Measurements from ENCODE around the gene HOXC6. TPM values are rescaled to one million over a fixed set of nuclear protein-coding genes. Genes with fewer than 3 reads are reported as not detected.
A peak's percentile ranks its signal among the peaks of the same experiment; 100 is the strongest.

The HOXC6 gene
- total RNA-seq, 1 donor = not detected

DNA sequence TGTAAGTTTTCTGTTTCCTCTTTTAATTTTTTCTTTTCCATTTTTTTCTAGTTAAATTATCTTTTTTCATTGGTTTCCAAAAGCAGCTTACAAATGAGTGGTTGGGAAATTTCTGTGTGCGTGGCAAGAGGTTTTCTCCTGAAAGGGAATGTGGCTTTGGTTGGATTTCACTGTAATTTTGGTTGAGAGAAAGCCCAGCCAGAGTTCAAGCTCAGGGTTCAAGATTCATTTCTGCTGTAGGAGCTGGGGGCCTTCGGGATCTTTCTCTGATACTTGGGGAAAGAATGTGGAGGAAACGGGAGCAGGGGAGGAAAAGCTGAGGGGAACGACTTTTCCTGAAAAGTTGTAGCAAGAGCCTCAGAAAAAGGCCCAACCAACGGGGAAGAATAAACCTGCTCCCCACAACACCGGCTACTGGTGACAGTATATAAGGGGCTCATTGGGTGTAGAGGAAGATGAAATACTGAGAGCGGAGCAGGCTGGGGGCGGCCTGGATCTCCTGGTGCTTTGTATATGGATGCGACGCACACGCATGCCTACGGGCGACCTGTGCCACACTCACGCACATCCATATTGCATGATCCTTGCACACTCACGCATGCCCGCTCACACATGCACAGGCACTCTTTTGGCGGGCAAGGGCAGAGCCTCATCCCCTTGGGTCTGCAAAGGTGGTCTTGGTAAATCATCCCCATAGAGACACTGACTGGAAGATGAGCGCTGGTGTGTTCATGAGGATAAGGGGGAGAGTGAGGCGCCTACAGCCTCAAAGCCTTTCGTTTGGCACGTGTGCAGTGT is 41.4 kb upstream of the HOXC6 start:
- Histone ChIP-seq H3K27me3 (ENCODE audit: insufficient read depth, low read length) (peaks cover 96% of the 10 kb centered on the region), H3K9me3 (ENCODE audit: low read depth, low read length) (no peaks in the 10 kb centered on the region), H3K4me1 (ENCODE audit: insufficient read depth, low read length) (peaks cover 34% of the 10 kb centered on the region), H3K4me3 (ENCODE audit: low read length) (no peak overlapping the region)

DNA sequence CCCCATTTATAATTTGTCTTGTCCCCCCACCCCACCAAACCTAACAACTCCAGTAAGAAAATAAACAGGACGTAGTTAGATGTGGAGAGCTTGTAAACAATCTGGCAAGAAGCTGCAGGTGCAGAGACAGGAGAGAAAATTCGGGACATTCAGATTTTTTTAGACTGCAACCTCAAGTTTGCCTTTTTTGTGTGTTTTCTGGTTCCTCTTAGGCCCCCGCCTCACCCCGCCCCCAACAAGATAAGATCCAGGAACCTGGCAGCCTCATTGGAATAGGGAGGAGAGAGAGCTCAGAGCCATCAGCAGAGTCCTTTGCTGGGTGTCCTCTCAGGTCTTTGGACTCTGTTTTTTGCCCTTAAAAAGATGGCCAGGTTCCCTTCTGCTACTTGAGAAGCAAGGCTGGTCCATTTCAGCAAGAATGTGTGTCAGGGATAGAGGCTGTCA is 40.4 kb upstream of the HOXC6 start:
- H3K4me1 ChIP-seq (ENCODE audit: insufficient read depth, low read length) = peaks cover 34% of the 10 kb centered on the region
- H3K27me3 ChIP-seq (ENCODE audit: insufficient read depth, low read length) = peaks cover 96% of the 10 kb centered on the region
- no peaks in the 10 kb centered on the region for H3K9me3 ChIP-seq (ENCODE audit: low read depth, low read length)
- H3K4me3 ChIP-seq (ENCODE audit: low read length) = no peak overlapping the region

DNA sequence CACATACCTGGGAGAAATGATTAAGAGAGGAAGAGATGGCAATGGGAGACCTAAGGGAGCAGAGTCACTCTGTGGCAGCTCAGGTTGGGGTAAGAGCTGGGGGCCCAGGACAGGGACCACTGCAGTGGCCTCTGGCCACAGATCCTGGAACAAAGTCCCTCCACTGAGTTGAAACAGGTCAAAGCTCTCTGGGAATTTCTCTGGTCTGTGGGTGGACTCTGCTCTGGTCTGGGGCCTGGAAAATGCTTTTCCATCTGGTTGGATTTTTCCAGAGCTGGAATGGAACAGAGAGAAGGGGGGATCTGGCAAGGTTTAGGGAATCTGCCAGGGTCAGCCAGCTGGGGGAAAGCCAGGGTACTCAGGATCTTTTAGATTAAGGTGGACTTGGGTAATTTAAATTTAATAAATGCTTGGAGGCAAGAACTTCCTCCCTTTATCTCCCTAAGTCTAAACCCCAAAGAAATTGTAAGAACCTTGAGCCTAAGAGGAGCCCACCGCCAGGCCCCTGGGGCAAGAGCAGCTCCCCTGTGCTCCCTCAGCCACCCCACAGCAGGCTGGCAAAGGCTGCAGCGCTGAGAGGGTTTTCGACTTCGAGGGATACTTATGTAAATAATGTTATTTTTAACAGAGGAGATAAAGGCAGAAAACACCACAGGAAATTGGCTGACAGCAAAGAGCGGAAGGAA is 39.6 kb upstream of the HOXC6 start:
- no peak overlapping the region for H3K4me3 ChIP-seq (ENCODE audit: low read length)
- H3K27me3 ChIP-seq (ENCODE audit: insufficient read depth, low read length) = peaks cover 96% of the 10 kb centered on the region
- peaks cover 33% of the 10 kb centered on the region for H3K4me1 ChIP-seq (ENCODE audit: insufficient read depth, low read length)
- H3K9me3 ChIP-seq (ENCODE audit: low read depth, low read length) = no peaks in the 10 kb centered on the region

DNA sequence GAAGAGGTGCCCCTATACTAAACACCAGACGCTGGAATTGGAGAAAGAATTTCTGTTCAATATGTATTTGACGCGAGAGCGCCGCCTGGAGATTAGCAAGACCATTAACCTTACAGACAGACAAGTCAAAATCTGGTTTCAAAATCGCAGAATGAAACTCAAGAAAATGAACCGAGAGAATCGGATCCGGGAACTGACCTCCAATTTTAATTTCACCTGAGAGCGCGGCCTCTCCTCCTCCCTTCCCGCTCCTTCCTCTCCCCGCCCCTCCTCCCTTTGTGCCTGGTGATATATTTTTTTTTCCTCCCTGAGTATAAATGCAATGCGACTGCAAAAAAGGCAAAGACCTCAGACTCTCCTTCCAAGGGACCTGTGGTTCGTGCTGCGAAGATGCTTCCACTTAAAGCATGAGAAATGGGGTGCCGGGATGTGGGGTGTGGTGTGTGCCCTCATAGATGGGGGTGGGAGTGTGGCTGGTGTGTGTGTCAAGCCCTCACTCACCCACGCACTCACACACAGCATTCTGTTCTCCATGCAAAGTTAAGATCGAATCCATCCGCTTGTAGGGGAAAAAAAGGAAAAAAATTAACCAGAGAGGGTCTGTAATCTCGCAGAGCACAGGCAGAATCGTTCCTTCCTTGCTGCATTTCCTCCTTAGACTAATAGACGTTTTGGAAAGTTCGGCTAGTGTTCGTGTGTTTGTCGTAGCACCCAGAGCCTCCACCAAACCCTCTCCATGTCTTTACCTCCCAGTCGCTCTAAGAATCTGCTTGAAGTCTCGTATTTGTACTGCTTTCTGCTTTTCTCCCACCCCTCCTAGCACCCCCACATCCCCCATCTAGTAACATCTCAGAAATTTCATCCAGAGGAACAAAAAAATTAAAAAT is 38.8 kb upstream of the HOXC6 start:
- Histone ChIP-seq H3K4me3 (ENCODE audit: low read length) (no peak overlapping the region), H3K9me3 (ENCODE audit: low read depth, low read length) (no peaks in the 10 kb centered on the region), H3K4me1 (ENCODE audit: insufficient read depth, low read length) (peaks cover 30% of the 10 kb centered on the region)

DNA sequence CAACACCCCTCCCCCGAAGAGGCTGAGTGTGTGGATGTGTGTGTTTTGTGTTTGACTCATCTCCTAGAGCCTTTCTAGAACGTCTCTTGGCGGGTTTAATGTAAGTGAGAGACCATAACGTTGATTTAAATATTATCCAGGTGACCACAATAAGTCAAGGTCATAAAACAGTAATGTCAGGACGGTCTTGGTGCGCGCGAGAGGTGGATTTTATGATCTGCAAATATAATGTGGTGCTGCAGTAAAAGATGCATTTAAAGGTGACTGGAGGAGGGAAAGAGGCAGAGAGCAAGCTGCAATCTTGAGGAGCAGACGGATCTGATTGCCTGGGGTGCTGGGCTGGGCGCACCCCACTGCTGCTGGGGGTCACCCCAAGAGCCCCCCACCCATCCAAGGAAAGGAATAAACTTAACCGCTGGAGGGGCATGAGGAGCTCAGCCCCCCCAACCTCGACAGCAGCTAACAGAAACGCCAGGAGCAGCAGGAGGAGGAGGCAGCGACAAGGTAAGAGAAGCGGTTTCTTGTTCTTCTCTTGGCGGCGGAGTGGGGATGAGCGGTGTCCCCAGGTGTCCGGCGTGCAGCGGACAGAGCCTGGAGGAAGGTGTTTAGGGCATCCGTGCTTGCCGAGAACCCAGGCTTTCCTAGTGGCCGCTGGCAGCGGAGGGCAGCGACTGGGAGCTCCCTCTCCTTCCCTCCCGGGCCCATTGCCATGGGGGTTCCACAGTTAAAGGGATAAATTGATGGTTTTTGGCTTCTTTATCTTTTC is 37.7 kb upstream of the HOXC6 start:
- H3K4me3 ChIP-seq (ENCODE audit: low read length) = no peak overlapping the region
- H3K27me3 ChIP-seq (ENCODE audit: insufficient read depth, low read length) = peaks cover 100% of the 10 kb centered on the region
- peaks cover 35% of the 10 kb centered on the region for H3K4me1 ChIP-seq (ENCODE audit: insufficient read depth, low read length)
- H3K9me3 ChIP-seq (ENCODE audit: low read depth, low read length) = no peaks in the 10 kb centered on the region

More for the DNA sequence above, 38.8 kb upstream of the HOXC6 start:
- H3K27me3 ChIP-seq (ENCODE audit: insufficient read depth, low read length) = peaks cover 97% of the 10 kb centered on the region

DNA sequence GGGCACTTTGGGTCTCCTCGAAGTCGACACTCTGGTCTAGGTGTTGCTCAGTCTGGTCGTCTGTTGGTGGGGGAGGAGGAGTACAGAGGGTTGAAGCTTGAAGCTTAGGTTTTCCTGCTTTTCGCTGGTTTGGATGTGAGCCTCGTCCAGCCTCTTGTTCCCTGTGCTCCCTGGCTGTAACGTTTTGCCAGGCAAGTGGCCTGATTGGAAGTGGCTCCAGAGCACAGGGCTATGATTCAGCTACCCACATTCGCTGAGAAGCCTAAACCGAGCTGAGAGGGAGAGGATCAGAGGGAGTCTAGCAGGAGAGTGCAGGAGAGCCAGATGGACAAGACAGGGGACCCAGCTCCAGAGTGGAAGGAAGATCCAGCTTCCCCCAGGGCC is 37.2 kb upstream of the HOXC6 start:
- peaks cover 32% of the 10 kb centered on the region for H3K4me1 ChIP-seq (ENCODE audit: insufficient read depth, low read length)
- H3K4me3 ChIP-seq (ENCODE audit: low read length) = no peak overlapping the region
- no peaks in the 10 kb centered on the region for H3K9me3 ChIP-seq (ENCODE audit: low read depth, low read length)
- peaks cover 99% of the 10 kb centered on the region for H3K27me3 ChIP-seq (ENCODE audit: insufficient read depth, low read length)

DNA sequence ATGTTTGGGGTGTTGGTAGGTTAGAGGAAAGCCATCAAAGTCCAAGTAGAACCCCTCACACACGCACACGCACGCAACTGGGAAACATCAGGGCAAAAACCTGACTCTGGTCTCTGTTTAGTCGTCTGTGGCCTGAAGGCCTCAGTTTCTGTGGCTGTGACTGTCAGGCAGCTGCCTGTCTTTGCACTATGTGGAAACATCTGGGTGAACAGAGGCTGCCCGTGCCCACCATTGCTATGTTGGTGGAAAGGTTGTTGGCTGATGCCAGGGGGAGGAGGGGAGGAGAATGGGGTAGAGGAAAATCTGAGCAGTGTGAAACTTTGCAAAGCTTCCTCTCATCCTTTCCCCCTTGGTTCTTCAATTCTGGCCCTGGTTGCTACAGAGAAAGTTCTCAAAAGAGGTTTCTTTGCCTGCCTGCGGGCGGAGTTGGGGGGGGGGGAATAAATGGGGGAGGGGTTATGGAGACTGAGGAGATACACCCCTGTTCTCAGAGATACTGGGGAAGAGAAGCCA is 35.8 kb upstream of the HOXC6 start:
- Histone ChIP-seq H3K4me1 (ENCODE audit: insufficient read depth, low read length) (peaks cover 32% of the 10 kb centered on the region), H3K4me3 (ENCODE audit: low read length) (no peak overlapping the region), H3K27me3 (ENCODE audit: insufficient read depth, low read length) (peaks cover 99% of the 10 kb centered on the region), H3K9me3 (ENCODE audit: low read depth, low read length) (no peaks in the 10 kb centered on the region)

DNA sequence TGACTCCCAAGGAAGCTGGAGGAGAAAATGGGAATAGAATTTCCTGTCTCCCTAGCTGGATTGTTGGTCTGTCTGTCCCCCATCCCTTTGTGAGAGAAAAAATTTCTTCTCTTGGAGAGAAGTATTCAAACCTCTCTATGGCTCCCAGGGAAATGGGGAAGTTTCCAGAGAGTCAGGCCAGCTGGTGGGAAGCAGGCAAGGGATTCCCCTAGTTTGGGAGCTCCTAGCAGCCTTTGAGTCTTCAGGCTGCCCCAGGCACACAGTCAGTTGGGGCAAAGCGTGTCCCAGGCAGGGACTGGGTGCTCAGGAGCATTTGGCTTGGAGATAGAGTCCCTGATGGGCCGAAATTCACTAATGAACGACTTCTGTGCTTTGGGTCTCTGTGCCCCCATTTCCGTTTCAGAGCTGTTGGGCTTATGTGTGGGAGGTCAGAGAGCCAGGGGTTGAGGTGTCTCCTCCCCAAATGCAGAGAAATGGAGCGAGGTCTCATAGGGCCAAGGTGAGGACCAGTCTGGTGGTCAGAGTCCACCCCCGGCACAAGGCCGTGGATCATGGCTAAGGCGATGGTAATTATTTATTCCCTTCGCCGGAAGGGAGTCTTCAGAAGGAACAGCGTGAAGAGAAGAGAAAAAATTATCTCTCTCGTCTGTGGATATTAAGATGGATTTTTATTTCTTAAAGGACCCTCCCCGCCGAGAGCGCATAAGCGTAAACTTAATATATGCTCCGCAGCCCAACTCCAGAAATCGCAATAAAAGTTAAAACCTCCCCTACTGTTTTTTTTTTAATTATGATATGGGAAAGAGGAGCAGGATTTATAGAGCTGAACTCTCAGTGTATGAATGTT is 34.9 kb upstream of the HOXC6 start:
- peaks cover 32% of the 10 kb centered on the region for H3K4me1 ChIP-seq (ENCODE audit: insufficient read depth, low read length)
- H3K27me3 ChIP-seq (ENCODE audit: insufficient read depth, low read length) = peaks cover 99% of the 10 kb centered on the region
- H3K9me3 ChIP-seq (ENCODE audit: low read depth, low read length) = no peaks in the 10 kb centered on the region
- no peak overlapping the region for H3K4me3 ChIP-seq (ENCODE audit: low read length)

DNA sequence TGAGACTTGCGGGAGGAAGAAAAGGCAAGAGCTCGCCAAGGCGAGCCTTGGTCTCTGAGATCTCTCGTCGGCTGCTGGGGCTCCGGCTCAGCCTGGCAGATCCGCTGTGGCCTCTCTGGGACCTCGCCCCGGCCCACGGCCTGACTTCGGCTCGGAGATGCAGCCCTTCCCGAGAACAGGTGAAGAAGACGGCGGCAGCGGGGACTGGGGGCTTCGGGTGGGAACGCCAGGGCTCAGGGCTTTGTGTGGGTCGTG is 34.3 kb upstream of the HOXC6 start:
- H3K4me3 ChIP-seq (ENCODE audit: low read length) = no peak overlapping the region
- H3K4me1 ChIP-seq (ENCODE audit: insufficient read depth, low read length) = peaks cover 29% of the 10 kb centered on the region
- H3K9me3 ChIP-seq (ENCODE audit: low read depth, low read length) = no peaks in the 10 kb centered on the region
- peaks cover 99% of the 10 kb centered on the region for H3K27me3 ChIP-seq (ENCODE audit: insufficient read depth, low read length)

DNA sequence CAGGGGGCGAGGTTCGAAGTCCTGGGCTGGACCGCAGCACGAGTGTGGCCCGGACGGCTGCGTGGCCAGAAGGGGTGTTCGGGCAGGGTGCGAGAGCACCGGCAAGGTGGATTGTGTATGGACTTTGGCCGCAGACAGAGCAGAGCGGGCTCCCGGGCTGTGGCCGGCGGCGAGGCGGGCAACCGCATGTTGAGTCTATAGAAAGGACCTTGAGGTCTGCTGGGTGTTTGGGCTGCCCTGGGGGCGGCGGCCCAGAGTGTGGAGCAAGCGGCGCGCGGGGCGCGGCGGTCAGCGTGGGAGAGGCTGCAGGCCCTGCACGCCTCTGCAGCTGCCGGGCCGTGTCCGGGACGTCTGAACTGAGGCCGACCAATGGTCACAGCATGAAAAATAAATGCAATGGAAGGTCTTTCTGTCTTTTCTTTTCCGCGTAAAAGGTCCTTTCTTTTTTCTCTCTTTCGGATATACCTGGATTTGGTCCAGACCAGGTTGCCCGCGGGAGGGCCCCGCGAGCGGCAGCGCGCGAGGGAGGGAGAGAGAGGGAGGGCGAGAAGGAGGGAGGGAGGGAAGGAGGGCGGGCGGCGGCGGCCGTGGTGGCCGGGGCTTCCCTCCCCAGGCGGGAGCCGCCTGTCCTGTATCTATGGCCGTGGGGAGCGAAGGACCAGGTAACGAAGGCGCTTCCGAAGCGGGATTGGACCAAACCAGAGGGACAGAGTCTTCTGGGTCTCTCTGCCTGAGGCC is 33.8 kb upstream of the HOXC6 start:
- Histone ChIP-seq H3K4me1 (ENCODE audit: insufficient read depth, low read length) (peaks cover 24% of the 10 kb centered on the region), H3K27me3 (ENCODE audit: insufficient read depth, low read length) (peaks cover 98% of the 10 kb centered on the region), H3K9me3 (ENCODE audit: low read depth, low read length) (no peaks in the 10 kb centered on the region), H3K4me3 (ENCODE audit: low read length) (no peak overlapping the region)

DNA sequence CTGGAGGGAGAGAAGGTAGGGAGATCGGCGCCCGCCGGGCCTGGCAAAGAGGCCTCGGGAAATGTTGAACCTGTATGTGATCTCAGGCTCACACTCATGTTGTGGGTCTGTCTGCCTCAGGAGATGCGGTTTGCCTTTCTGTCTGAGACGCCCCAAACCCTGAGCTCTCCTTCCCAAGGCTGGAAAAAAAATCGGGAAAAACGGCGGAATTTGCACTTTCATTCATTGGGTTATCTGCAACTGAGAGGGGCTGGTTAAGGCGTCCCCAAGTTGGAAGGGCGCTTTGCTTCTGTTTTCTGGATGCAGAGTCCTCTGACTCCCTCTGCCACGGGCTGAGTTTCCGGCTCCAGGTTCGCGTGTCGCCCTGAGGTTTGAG is 33.2 kb upstream of the HOXC6 start:
- peaks cover 98% of the 10 kb centered on the region for H3K27me3 ChIP-seq (ENCODE audit: insufficient read depth, low read length)
- H3K4me3 ChIP-seq (ENCODE audit: low read length) = no peak overlapping the region
- no peaks in the 10 kb centered on the region for H3K9me3 ChIP-seq (ENCODE audit: low read depth, low read length)
- peaks cover 21% of the 10 kb centered on the region for H3K4me1 ChIP-seq (ENCODE audit: insufficient read depth, low read length)

DNA sequence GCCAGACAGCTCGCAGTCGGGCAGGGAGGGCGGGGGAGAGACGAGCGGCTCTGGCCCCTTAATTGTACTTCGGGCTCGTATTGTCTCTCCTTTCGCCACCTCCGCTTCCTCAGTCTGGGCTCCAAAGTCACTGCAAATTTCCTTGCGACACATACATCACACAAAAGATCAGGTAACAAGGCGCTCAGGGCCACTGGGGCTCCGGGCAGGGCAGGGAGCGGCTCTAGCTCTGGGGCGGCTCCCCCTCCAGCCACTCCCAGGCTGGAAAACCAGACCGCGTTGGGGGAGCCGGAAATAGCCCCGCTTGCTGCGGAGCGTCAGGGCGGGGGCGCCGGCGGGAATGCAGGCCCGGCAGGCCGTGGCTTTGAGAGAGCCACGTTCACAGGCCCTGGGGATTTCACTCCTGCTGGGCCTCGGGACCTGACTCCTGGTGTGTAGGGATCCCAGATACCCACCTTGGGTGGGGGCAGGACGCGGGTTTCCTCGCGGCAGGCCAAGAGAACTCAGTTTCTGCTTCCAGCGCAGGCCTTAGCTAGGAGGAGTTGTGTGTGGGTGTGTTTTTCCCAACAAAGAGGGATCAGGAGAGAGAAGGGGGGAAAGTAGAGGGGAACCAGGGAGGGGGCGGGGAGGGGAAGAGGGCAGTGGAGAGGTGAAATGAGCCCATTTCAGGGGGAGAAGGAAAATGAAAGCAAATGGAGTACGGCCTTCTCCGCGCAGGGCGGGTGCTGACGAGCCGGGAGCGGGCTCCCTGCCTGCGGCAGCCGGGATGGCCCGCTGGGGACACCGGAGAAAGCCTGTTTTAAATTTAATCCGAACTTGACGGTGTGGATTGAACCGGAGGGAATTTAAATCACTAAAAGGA is 32.6 kb upstream of the HOXC6 start:
- Histone ChIP-seq H3K4me1 (ENCODE audit: insufficient read depth, low read length) (peaks cover 27% of the 10 kb centered on the region), H3K9me3 (ENCODE audit: low read depth, low read length) (no peaks in the 10 kb centered on the region), H3K4me3 (ENCODE audit: low read length) (peak overlapping the region; percentile 25), H3K27me3 (ENCODE audit: insufficient read depth, low read length) (peaks cover 98% of the 10 kb centered on the region)

Data from mononuclear cell (primary cell).